Activated CD4-positive, alpha-beta T cell treated with anti-CD3 and anti-CD28 coated beads, Interleukin-2, Interleukin-4, amounts not matched to agents 100 ng/mL and 50 ng/mL, durations not matched to agents 16 hours and 8 hours (primary cell): ENCODE measurements around the gene KLHL29.
A peak's percentile ranks its signal among the peaks of the same experiment; 100 is the strongest.

Experiments used
- DNase-seq: peaks from one replicate; pipeline ENCODE4 v3.0.0-alpha.2; 2020; ENCODE audit warnings: low spot score

Gene KLHL29

DNA sequence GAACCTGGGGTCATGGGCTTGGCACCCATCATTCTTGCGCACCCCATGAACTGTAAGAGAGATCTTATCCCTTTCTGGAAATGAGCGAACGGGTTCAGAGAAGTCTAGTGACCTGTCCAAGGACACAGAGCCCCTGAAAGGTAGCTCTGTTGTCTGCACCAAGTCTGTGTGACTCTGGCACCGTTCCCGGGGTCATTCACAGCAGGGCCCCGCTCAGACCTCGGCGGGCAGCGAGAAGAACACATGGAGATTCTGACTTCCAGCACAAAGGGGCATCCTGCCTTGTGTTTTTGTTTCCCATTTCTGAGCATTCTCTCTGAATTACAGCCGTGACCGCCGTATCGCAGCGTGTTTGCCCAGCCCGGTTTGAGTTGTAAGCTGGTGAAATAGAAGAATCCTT is 231.7 kb downstream of the KLHL29 start:
- no peak for DNase-seq

DNA sequence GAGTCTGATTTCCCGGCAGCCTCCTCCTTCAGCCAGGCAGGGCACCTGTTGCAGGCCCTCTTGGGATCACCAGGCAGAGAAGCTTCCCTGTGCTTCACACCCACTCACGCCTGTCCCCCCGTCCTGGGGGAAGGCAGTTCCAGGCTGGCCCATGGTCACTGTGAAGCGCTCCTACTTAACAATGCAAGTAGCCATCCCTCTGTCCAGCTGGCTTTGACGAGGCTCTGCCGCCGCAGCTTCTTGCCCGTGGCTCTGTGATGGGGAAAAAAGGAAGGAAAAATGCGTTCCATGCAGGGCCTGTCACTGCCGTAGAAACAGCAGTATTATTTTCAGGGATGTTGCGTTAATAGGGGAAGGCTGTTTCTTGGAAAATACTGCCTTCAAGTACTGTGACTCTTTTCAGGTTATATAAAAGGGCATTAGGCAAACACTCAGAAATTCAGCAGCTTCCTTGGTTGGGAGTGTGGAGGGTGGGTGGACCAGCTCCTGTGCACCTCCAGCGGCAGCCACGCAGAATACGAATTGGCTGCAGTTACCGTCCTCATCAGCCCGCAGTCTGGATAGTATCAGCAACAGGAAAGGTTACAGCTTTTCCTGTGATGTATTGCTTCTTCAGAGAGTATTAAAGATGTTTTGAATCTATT is 232.3 kb downstream of the KLHL29 start:
- no peak for DNase-seq

- no peak for DNase-seq
These were observed 232.8 kb downstream of the KLHL29 start for GRCh38 chr2:23617811-23618215.

DNA sequence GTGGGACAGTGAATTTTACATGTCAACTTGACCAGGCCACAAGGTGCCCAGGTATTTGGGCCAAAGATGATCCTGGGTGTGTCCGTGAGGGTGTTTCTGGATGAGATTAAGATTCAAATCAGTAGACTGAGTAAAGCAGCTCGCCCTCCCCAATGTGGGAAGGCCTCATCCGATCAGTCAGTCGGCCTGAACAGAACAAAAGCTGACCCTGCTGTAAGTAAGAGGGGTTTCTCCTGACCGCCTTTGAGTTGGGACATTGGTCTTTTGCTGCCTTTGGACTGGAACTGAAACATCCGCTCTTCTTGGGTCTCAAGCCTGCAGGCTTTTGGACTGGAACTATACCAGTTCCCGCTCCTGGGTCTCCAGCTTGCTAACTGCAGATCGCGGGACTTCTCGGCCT is 233.3 kb downstream of the KLHL29 start:
- no peak for DNase-seq

DNA sequence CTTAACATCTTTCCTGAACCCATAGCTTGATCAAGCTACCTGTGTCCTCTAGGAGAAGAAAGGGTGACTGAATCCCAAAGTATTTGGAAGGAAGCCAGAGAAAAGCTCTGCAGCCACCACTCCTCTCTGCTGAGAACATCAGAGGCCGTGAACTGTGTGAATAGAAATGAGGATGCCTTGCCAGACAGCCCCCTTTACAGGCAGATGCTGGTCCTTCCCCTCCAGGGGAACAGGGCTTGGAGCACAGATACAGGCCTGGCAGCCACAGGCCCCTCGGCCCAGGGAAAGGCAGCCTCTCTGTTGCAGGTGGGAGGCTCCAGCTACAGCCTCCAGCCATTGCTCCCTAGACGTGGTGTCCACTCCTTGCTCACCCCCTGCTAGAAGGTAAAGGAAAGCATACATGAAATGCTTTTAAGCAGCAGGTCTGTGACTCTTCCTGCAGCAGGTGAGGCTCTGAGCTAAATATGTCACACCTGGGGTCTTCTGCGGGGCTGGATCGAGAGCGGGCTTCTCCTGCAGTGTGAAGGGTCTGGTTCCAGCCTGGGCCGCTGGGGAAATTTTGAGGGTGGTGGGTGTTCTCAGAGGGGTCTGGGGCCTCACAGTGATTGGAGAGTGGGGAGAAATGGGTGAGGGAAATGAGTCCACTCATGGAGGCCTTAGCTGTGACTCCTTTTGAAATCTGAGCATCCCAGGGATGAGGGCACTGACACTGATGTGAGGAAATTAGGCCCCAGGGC is 234.0 kb downstream of the KLHL29 start:
- DNase-seq, result no peak

- no peak for DNase-seq
These were observed 235.0 kb downstream of the KLHL29 start for GRCh38 chr2:23619941-23620340.

GRCh38 chr2:23620841-23621341 is 235.9 kb downstream of the KLHL29 start:
- DNase-seq, result no peak

DNA sequence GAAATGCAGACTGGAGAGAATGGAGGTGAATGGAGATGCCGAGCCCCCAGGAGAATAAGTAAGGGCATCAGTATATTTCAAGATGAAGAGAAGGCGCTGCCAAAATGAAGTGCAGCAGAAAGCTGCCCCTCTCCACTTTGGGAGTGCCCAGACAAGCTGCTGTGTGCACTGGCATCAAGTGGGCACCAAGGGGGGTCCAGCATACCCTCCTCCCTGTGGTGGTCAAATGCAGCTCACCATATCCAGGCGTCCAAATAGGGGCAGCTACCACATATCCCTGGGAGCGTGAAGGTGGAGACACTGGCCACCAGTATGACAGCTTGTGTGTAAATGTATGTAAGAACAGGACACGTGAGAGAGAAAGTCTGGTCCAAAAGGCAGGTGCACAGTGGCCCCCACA is 236.6 kb downstream of the KLHL29 start:
- DNase-seq, result no peak

DNA sequence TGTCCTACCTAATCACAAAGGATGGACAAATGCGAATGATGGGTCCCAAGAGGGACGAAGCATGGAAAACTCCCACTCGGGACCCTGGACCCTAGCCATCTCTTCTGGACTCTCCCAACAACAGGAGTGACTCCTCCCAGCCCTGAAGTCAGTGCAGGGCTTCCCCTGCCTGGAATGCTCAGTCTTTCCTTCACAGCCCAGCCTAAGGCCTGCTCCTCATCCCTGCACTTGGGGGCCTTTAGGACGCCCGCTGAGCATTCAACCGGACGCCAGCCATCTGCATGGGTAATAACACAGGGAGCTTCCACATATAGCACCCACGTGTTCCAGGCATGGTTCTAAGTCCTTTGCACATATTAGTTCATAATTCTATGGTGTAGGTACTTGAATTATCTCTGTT is 237.5 kb downstream of the KLHL29 start:
- no peak for DNase-seq

DNA sequence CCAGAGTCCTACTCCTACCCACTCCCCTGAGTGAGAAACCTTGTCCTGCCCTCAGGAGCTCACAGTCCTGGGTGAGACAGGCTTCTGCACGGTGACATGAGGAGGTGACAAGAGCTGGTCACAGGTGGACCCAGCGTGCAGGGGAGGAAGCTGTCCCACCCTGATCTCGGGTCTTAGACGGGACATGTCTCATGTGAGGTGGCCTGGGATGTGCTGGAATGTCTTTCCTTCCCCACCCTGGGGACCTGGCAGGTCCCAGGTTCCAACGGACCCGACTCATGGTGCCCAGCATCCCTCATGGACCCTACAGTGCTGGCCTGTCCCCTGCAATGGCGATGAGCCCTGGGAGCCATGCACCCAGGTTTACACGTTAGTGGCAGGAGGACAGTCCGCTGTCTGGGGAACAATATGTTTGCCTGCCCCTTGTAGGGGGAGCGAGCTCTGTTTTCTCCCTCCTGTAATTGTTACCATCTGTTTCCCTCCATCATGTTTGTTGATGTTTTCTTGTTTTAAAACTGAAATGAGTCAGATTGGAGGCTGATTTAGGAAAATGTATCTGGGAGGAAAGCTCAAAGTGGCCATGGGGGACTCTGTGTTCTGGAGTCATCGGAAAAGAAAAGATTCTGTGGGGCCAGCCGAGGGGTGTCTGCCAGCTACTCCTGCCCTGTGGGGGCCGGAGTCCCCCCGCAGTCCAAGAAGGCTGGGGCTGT is 238.1 kb downstream of the KLHL29 start:
- no peak for DNase-seq

- peak; percentile 33 for DNase-seq
These were observed 239.4 kb downstream of the KLHL29 start for GRCh38 chr2:23624378-23624777.

DNA sequence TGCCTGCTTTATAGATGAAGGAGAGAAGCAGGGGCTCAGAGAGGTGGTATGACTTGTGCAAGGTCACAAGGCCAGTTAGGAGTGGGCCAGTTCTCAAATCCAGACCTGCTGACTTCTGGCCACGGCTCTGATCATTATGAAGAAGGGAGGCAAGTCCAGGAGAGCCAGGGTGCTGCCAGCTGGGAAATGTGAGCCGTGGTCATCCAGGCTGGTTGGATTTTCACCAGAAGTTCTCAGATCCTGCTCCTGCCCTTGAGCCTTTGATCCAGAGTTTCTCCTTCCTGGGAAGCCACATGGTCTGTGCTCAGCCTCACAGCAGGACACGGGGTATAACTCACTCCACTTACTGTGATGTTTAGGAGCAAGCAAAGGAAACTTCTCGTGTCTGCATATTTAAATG is 239.9 kb downstream of the KLHL29 start:
- DNase-seq, result no peak

- no peak for DNase-seq
These were observed 240.7 kb downstream of the KLHL29 start for GRCh38 chr2:23625726-23626125.

GRCh38 chr2:23626701-23627230 is 241.8 kb downstream of the KLHL29 start:
- no peak for DNase-seq

- DNase-seq, result no peak
These were observed 242.4 kb downstream of the KLHL29 start for GRCh38 chr2:23627236-23628009.

DNA sequence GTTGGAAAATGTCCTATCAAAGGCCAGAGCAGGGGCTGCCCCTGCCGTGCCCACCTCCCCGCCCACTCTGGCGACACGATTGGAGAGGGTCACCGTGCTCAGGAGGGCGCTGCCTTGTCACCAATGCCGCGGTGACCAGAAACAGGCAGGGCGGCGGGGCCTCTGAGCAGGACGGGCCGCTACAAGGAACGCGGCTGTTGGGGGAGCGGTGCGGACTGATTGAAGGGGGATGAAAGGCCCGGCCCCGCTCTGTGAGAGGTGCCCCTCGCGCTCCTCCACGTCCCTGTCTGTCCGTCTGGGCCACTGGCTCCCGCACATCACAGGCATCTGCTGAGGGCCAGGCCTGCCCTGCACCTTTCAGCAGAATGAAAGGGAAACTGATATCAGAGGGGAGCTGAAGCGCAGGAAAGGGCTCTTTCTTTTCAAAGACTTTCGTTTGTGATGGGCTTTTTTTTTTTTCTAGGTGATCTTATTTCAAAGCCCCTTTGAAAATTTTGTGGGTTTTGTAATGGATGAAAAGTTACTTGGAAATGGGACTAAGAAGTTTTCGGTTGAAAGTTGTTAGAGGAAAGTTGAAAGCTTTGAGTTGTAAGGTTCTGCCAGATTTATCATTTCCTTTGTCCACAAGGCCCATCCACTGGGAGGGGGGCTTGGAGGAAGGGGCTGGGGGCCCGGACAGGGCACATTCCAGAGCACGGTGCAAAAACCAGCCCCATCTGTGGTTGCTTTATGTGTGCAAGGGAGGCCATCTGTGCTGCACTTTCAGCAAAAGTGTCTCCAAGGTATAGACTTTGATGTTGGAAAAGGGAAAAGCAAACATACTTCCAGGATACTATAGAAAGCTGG is 244.2 kb downstream of the KLHL29 start:
- DNase-seq, result no peak

- no peak for DNase-seq
These were observed 244.9 kb downstream of the KLHL29 start for GRCh38 chr2:23629772-23630480.

GRCh38 chr2:23630961-23631360 is 246.0 kb downstream of the KLHL29 start:
- no peak for DNase-seq

DNA sequence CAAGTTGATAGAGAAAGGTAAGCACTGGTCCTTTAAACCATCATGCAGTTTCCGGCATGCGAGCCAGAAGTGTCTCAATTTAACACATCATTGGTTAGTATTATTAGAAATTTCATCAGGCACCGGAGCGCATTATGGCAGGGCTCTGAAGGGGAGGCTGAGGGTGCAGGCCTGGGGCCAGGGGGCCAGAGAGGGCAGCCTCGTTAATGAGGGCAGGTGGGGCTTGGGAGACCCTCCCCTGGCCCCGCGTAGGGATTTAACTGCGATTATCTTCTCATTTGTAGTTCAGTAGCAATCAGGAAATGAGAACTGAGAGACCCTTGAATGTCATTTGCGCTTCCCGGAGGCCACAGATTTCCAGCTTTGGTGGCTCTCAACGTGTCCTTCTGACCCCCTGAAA is 246.4 kb downstream of the KLHL29 start:
- DNase-seq, result no peak

GRCh38 chr2:23632386-23632785 is 247.4 kb downstream of the KLHL29 start:
- DNase-seq, result no peak
